ENCODE measurements around the gene EVX2. TPM values are rescaled to one million over a fixed set of nuclear protein-coding genes. Genes with fewer than 3 reads are reported as not detected.

Gene EVX2
- total RNA-seq, 1 donor from 2014 or later, result not detected

GRCh38 chr2:176074919-176075425 lies 8.8 kb downstream of the EVX2 start:
- no peak overlapping the region for H3K4me3 ChIP-seq (ENCODE audit: low read depth, low read length)
- DNase-seq (ENCODE audit: low read depth), result no peak
- TF ChIP-seq CTCF (conservative IDR thresholded peaks at IDR 0.05; ENCODE audit: low read depth, low read length), result no peak

GRCh38 chr2:176072951-176073904 lies 10.5 kb downstream of the EVX2 start:
- TF ChIP-seq CTCF (conservative IDR thresholded peaks at IDR 0.05; ENCODE audit: low read depth, low read length), result no peak
- H3K4me3 ChIP-seq (ENCODE audit: low read depth, low read length), result no peak overlapping the region
- DNase-seq (ENCODE audit: low read depth), result no peak

GRCh38 chr2:176072292-176072669 lies 11.5 kb downstream of the EVX2 start:
- no peak for TF ChIP-seq CTCF (conservative IDR thresholded peaks at IDR 0.05; ENCODE audit: low read depth, low read length)

GRCh38 chr2:176071330-176072291 lies 12.2 kb downstream of the EVX2 start:
- no peak for TF ChIP-seq CTCF (conservative IDR thresholded peaks at IDR 0.05; ENCODE audit: low read depth, low read length)
- H3K4me3 ChIP-seq (ENCODE audit: low read depth, low read length), result no peak overlapping the region
- DNase-seq (ENCODE audit: low read depth), result no peak

More at GRCh38 chr2:176072292-176072669, 11.5 kb downstream of the EVX2 start:
- no peak for DNase-seq (ENCODE audit: low read depth)
- H3K4me3 ChIP-seq (ENCODE audit: low read depth, low read length), result no peak overlapping the region

GRCh38 chr2:176068419-176068832 lies 15.3 kb downstream of the EVX2 start:
- TF ChIP-seq CTCF (conservative IDR thresholded peaks at IDR 0.05; ENCODE audit: low read depth, low read length), result no peak
- no peak for DNase-seq (ENCODE audit: low read depth)

GRCh38 chr2:176067589-176068418 lies 16.0 kb downstream of the EVX2 start:
- peak overlapping the region; percentile 18 for H3K4me3 ChIP-seq (ENCODE audit: low read depth, low read length)
- DNase-seq (ENCODE audit: low read depth), result no peak
- no peak for TF ChIP-seq CTCF (conservative IDR thresholded peaks at IDR 0.05; ENCODE audit: low read depth, low read length)

More at GRCh38 chr2:176068419-176068832, 15.3 kb downstream of the EVX2 start:
- H3K4me3 ChIP-seq (ENCODE audit: low read depth, low read length), result no peak overlapping the region

All from epithelial cell of proximal tubule (primary cell).